ENCODE measurements around the gene MPV17. TPM values are rescaled to one million over a fixed set of nuclear protein-coding genes. Genes with fewer than 3 reads are reported as not detected.

Gene MPV17
- total RNA-seq, 1 experiment from 2014 or later, result 59.4 TPM

GRCh38 chr2:27370816-27371620, 48.1 kb upstream of the MPV17 start:
- no peak overlapping the region for H2BK120ac ChIP-seq (ENCODE audit: low read depth, low read length, poor library complexity, severe bottlenecking)
- H3K4ac ChIP-seq (ENCODE audit: low read depth, low read length), result no peak overlapping the region
- peak overlapping the region; percentile 98 to 99 for H3K4me3 Mint-ChIP-seq
- no peak overlapping the region for H2BK5ac ChIP-seq (ENCODE audit: insufficient read length, low read length)
- no peaks in the 10 kb centered on the region for H4K20me1 ChIP-seq (ENCODE audit: control insufficient read depth, insufficient read depth, insufficient read length)
- H2BK15ac ChIP-seq (ENCODE audit: low read depth, low read length), result no peak overlapping the region
- no peak overlapping the region for H2BK12ac ChIP-seq (ENCODE audit: insufficient read length, low read depth, low read length)
- no CpG with 5 or more reads among the region's 46 CpGs for WGBS (ENCODE audit: extremely low coverage, insufficient read length, low lambda C conversion rate)
- TF ChIP-seq, protein P1, sequence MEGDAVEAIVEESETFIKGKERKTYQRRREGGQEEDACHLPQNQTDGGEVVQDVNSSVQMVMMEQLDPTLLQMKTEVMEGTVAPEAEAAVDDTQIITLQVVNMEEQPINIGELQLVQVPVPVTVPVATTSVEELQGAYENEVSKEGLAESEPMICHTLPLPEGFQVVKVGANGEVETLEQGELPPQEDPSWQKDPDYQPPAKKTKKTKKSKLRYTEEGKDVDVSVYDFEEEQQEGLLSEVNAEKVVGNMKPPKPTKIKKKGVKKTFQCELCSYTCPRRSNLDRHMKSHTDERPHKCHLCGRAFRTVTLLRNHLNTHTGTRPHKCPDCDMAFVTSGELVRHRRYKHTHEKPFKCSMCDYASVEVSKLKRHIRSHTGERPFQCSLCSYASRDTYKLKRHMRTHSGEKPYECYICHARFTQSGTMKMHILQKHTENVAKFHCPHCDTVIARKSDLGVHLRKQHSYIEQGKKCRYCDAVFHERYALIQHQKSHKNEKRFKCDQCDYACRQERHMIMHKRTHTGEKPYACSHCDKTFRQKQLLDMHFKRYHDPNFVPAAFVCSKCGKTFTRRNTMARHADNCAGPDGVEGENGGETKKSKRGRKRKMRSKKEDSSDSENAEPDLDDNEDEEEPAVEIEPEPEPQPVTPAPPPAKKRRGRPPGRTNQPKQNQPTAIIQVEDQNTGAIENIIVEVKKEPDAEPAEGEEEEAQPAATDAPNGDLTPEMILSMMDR (conservative IDR thresholded peaks at IDR 0.05), result no peak
- peak overlapping the region; percentile 50; the same call in 1 of the 2 replicates for H3K14ac ChIP-seq (ENCODE audit: insufficient read depth, low read length)
- no peak overlapping the region for H2BK20ac ChIP-seq (ENCODE audit: low read depth, low read length, poor library complexity, severe bottlenecking)
- H2AK5ac ChIP-seq (ENCODE audit: insufficient read length, low read length), result no peak overlapping the region
- no peak overlapping the region for H3K23ac ChIP-seq (ENCODE audit: insufficient read length, low read depth, low read length)
- no peaks in the 10 kb centered on the region for H3K27me3 ChIP-seq (ENCODE audit: insufficient read depth, low read length)
- H3K18ac ChIP-seq (ENCODE audit: insufficient read length, low read depth, low read length), result no peak overlapping the region
- H2AFZ ChIP-seq (ENCODE audit: low read length), result no peak overlapping the region
- H4K91ac ChIP-seq (ENCODE audit: insufficient read length, low read depth, low read length), result no peak overlapping the region
- peak overlapping the region; percentile 76 for H3K9ac ChIP-seq (ENCODE audit: extremely low read depth, insufficient read length, low read length)
- peaks cover 3% of the 10 kb centered on the region; the same call in 1 of the 2 replicates for H3K4me1 ChIP-seq (ENCODE audit: insufficient read depth, low read length)
- H3K9me3 Mint-ChIP-seq, result peaks cover 0 to 3% of the 10 kb centered on the region in 2 experiments; a peak in 1 of 5 replicates
- H3K79me2 ChIP-seq (ENCODE audit: insufficient read depth, low read length), result peaks cover 5% of the 10 kb centered on the region; the same call in 1 of the 2 replicates
- peaks cover 12% of the 10 kb centered on the region for H3K23me2 ChIP-seq (ENCODE audit: insufficient read length, low read depth, low read length, poor library complexity, severe bottlenecking)
- no peak overlapping the region for H3T11ph ChIP-seq (ENCODE audit: low read length)
- peaks cover 13 to 22% of the 10 kb centered on the region in 2 experiments for H3K4me1 Mint-ChIP-seq
- peaks cover 51 to 68% (median 67%) of the 10 kb centered on the region in 3 experiments; a peak in 6 of 7 replicates for H3K36me3 Mint-ChIP-seq (ENCODE audit: insufficient read depth in 1 of 3, low read depth in 3 of 3)
- no peak overlapping the region for H3K27ac ChIP-seq (ENCODE audit: insufficient read length, low read depth, low read length)
- peak overlapping the region; percentile 60 to 99 (median 98); a peak in 6 of 7 replicates for H3K27ac Mint-ChIP-seq
- no peak overlapping the region for H4K5ac ChIP-seq (ENCODE audit: insufficient read length, low read depth, low read length)
- H3K27me3 Mint-ChIP-seq (ENCODE audit: low read depth), result no peaks in the 10 kb centered on the region
- H3K9me3 ChIP-seq (ENCODE audit: control insufficient read depth, low read depth, low read length), result no peaks in the 10 kb centered on the region
- no peak for DNase-seq
- H3K4me2 ChIP-seq (ENCODE audit: insufficient read depth, insufficient read length, low read length), result peak overlapping the region; percentile 98
- peaks cover 3% of the 10 kb centered on the region for H3K79me1 ChIP-seq (ENCODE audit: insufficient read depth, low read depth, low read length, poor library complexity, severe bottlenecking)
- no peak overlapping the region for H3K56ac ChIP-seq (ENCODE audit: insufficient read length, low read depth, low read length)
- H4K8ac ChIP-seq (replicated peaks; ENCODE audit: insufficient read length, low read depth, low read length), result no peak overlapping the region
